ENCODE data around the gene TMTC1.

Gene TMTC1

DNA sequence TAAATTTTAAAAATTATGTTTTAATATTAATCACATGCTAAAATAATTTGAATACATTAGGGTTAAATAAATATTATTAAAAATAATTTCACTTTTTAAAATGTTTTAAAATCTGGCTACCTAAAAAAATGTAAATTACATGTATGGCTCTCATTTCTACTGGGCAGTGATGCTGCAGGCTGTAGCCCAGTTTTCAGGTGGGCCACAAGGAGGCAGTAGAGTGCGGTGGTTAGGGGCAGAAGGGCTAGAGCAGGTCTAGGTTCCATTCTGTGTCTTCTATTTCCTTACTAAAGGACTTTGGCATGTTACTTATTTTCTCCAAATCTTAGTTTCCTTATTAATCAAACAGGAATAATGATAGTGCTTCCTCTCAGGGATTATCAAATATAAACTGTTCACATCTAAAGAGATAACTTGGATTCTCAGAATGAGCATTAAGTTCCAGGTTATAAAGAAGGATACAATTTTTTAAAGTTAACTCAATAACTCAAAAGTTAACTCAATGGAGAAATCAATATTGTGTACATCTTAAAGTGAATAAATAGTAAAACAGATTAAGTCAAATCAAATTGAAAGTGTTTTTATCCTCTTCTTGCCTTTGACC lies 231.3 kb downstream of the TMTC1 start:
- no peak overlapping the region for H3K9ac ChIP-seq (ENCODE audit: insufficient read length, low read depth)
- no peak overlapping the region for H3K4me3 ChIP-seq (ENCODE audit: insufficient read length, low read depth)
- no peaks in the 10 kb centered on the region for H3K36me3 ChIP-seq (ENCODE audit: insufficient read depth, insufficient read length, low read length)
- H3K4me1 ChIP-seq (ENCODE audit: insufficient read depth, insufficient read length), result no peaks in the 10 kb centered on the region
- no peaks in the 10 kb centered on the region for H3K27me3 ChIP-seq (ENCODE audit: insufficient read depth, insufficient read length)
- DNase-seq (ENCODE audit: low read depth, low spot score), result peak; percentile 81
- H3K9me3 ChIP-seq (ENCODE audit: insufficient read depth, low read length), result peaks cover 7% of the 10 kb centered on the region; the same call in 1 of the 2 replicates
- TF ChIP-seq ZNF274 (IDR thresholded peaks at IDR 0.05; ENCODE audit: low read depth, low read length) (no peak), YY1 (IDR thresholded peaks at IDR 0.05; ENCODE audit: insufficient read depth, insufficient read length) (no peak), SUZ12 (IDR thresholded peaks at IDR 0.05; ENCODE audit: extremely low read depth, insufficient read depth, insufficient read length) (no peak)

DNA sequence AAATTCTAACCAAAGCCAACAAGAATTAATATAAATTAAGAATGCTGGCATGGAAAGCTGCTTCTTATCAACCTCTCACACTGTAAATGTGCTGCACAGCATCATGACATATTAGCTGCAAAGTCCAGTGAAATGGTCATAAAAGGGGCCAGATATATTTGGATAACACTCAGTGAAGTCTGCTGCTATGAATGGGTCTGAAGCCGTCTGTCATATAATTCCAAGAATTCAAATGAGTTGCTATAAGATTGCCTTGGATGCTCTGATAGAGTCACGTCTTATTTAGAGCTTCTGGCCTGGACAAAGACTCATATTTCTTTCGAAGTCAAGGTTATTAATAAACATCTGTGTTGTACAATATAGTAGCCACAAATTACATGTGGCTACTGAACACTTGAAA lies 231.9 kb downstream of the TMTC1 start:
- no peak overlapping the region for H3K4me3 ChIP-seq (ENCODE audit: insufficient read length, low read depth)
- no peaks in the 10 kb centered on the region for H3K27me3 ChIP-seq (ENCODE audit: insufficient read depth, insufficient read length)
- no peak for DNase-seq (ENCODE audit: low read depth, low spot score)
- H3K9ac ChIP-seq (ENCODE audit: insufficient read length, low read depth), result no peak overlapping the region
- no peaks in the 10 kb centered on the region for H3K36me3 ChIP-seq (ENCODE audit: insufficient read depth, insufficient read length, low read length)
- H3K9me3 ChIP-seq (ENCODE audit: insufficient read depth, low read length), result peaks cover 7% of the 10 kb centered on the region; the same call in 1 of the 2 replicates
- no peaks in the 10 kb centered on the region for H3K4me1 ChIP-seq (ENCODE audit: insufficient read depth, insufficient read length)
- TF ChIP-seq SUZ12 (IDR thresholded peaks at IDR 0.05; ENCODE audit: extremely low read depth, insufficient read depth, insufficient read length) (no peak), YY1 (IDR thresholded peaks at IDR 0.05; ENCODE audit: insufficient read depth, insufficient read length) (no peak), ZNF274 (IDR thresholded peaks at IDR 0.05; ENCODE audit: low read depth, low read length) (no peak)

DNA sequence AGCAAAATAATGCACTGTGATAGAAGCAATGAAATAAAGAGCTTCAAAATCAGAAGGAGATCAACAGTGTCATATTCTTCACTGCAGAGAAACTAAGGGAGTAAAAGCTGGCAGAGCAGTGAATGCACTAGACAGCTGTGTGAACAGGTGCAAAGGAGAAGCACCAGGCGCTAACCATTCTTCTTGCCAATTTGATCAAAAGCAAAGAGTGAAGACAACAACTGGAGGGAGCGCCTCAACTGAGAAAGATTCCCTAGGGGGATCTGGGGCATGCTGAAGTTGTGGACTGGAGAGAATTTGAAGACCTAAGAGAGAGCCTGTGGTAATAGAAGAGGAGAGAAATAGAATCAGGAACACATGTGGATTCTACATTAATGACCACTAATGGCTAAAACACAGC lies 235.9 kb downstream of the TMTC1 start:
- Histone ChIP-seq H3K4me3 (ENCODE audit: insufficient read length, low read depth) (no peak overlapping the region), H3K9me3 (ENCODE audit: insufficient read depth, low read length) (peaks cover 7% of the 10 kb centered on the region; the same call in 1 of the 2 replicates), H3K27me3 (ENCODE audit: insufficient read depth, insufficient read length) (no peaks in the 10 kb centered on the region), H3K4me1 (ENCODE audit: insufficient read depth, insufficient read length) (peaks cover 3% of the 10 kb centered on the region), H3K9ac (ENCODE audit: insufficient read length, low read depth) (no peak overlapping the region), H3K36me3 (ENCODE audit: insufficient read depth, insufficient read length, low read length) (no peaks in the 10 kb centered on the region)
- no peak for DNase-seq (ENCODE audit: low read depth, low spot score)
- no peak for TF ChIP-seq YY1 (IDR thresholded peaks at IDR 0.05; ENCODE audit: insufficient read depth, insufficient read length)
- no peak for TF ChIP-seq SUZ12 (IDR thresholded peaks at IDR 0.05; ENCODE audit: extremely low read depth, insufficient read depth, insufficient read length)
- no peak for TF ChIP-seq ZNF274 (IDR thresholded peaks at IDR 0.05; ENCODE audit: low read depth, low read length)

DNA sequence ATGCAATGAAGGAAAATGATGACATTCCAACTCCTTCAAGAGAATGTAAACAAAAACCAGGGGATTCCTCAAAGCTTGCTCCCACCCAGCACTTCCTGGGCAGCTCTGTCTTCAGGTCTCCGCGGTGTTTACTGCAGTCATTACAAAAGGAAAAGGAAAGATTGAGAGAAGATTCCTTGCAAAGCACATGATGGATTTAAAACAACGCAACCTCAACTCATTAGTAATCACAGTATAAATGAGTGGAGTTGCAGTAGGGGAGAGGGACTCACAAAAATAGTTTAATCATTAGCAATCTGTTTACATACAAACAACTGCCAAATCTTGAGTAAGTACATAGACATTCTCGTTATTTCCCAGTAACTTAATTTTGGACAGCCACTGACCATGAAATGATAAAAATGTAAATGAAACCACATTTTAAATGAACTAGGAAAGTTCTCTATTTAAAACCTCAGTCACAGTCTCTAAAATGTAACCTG lies 236.6 kb downstream of the TMTC1 start:
- no peak for TF ChIP-seq YY1 (IDR thresholded peaks at IDR 0.05; ENCODE audit: insufficient read depth, insufficient read length)
- TF ChIP-seq SUZ12 (IDR thresholded peaks at IDR 0.05; ENCODE audit: extremely low read depth, insufficient read depth, insufficient read length), result no peak
- TF ChIP-seq ZNF274 (IDR thresholded peaks at IDR 0.05; ENCODE audit: low read depth, low read length), result no peak
- H3K9ac ChIP-seq (ENCODE audit: insufficient read length, low read depth), result no peak overlapping the region
- no peak overlapping the region for H3K4me3 ChIP-seq (ENCODE audit: insufficient read length, low read depth)
- peaks cover 7% of the 10 kb centered on the region; the same call in 1 of the 2 replicates for H3K9me3 ChIP-seq (ENCODE audit: insufficient read depth, low read length)
- DNase-seq (ENCODE audit: low read depth, low spot score), result peak; percentile 46
- no peaks in the 10 kb centered on the region for H3K27me3 ChIP-seq (ENCODE audit: insufficient read depth, insufficient read length)
- H3K4me1 ChIP-seq (ENCODE audit: insufficient read depth, insufficient read length), result peaks cover 3% of the 10 kb centered on the region
- no peaks in the 10 kb centered on the region for H3K36me3 ChIP-seq (ENCODE audit: insufficient read depth, insufficient read length, low read length)

DNA sequence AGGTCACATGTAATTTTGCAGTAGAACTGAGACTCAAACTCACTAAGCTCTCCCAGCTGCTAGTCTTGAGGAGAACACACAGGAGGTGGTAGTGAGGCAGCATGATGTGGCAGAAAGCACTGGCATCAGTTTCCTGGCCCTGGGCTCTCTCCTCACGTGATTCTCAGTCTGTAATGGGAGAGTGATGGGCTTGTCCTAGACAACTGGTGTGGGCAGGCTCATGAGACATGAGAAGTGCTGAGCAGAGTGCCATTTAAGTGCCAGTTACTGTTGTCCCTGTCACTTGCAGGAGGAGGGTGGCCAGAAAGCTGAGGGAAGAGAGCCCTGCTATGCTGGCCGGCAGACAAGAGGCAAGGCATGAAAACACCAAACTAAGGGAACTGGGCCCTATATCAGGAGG lies 237.7 kb downstream of the TMTC1 start:
- Histone ChIP-seq H3K9me3 (ENCODE audit: insufficient read depth, low read length) (peaks cover 7% of the 10 kb centered on the region; the same call in 1 of the 2 replicates), H3K4me3 (ENCODE audit: insufficient read length, low read depth) (no peak overlapping the region), H3K36me3 (ENCODE audit: insufficient read depth, insufficient read length, low read length) (no peaks in the 10 kb centered on the region), H3K27me3 (ENCODE audit: insufficient read depth, insufficient read length) (no peaks in the 10 kb centered on the region), H3K9ac (ENCODE audit: insufficient read length, low read depth) (no peak overlapping the region), H3K4me1 (ENCODE audit: insufficient read depth, insufficient read length) (peaks cover 3% of the 10 kb centered on the region)
- TF ChIP-seq SUZ12 (IDR thresholded peaks at IDR 0.05; ENCODE audit: extremely low read depth, insufficient read depth, insufficient read length) (no peak), YY1 (IDR thresholded peaks at IDR 0.05; ENCODE audit: insufficient read depth, insufficient read length) (no peak), ZNF274 (IDR thresholded peaks at IDR 0.05; ENCODE audit: low read depth, low read length) (no peak)
- no peak for DNase-seq (ENCODE audit: low read depth, low spot score)

DNA sequence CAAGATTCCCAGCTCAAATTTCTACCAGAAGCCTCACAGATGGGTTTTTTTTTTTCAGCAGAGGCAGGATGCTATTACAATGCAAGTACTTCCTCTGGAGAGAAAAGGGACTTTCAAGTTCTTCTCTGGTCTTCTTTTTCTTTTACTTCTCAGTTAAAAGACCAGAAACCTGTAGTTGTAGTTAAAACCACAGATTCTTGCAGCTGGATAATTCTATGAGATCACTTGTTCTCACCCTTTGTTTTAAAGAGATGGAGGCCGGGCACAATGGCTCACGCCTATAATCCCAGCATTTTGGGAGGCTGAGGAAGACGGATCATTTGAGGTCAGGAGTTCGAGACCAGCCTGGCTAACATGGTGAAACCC lies 238.7 kb downstream of the TMTC1 start:
- Histone ChIP-seq H3K36me3 (ENCODE audit: insufficient read depth, insufficient read length, low read length) (no peaks in the 10 kb centered on the region), H3K27me3 (ENCODE audit: insufficient read depth, insufficient read length) (no peaks in the 10 kb centered on the region), H3K4me3 (ENCODE audit: insufficient read length, low read depth) (no peak overlapping the region), H3K4me1 (ENCODE audit: insufficient read depth, insufficient read length) (peaks cover 3% of the 10 kb centered on the region), H3K9ac (ENCODE audit: insufficient read length, low read depth) (no peak overlapping the region), H3K9me3 (ENCODE audit: insufficient read depth, low read length) (peaks cover 7% of the 10 kb centered on the region; the same call in 1 of the 2 replicates)
- TF ChIP-seq ZNF274 (IDR thresholded peaks at IDR 0.05; ENCODE audit: low read depth, low read length), result no peak
- no peak for DNase-seq (ENCODE audit: low read depth, low spot score)

DNA sequence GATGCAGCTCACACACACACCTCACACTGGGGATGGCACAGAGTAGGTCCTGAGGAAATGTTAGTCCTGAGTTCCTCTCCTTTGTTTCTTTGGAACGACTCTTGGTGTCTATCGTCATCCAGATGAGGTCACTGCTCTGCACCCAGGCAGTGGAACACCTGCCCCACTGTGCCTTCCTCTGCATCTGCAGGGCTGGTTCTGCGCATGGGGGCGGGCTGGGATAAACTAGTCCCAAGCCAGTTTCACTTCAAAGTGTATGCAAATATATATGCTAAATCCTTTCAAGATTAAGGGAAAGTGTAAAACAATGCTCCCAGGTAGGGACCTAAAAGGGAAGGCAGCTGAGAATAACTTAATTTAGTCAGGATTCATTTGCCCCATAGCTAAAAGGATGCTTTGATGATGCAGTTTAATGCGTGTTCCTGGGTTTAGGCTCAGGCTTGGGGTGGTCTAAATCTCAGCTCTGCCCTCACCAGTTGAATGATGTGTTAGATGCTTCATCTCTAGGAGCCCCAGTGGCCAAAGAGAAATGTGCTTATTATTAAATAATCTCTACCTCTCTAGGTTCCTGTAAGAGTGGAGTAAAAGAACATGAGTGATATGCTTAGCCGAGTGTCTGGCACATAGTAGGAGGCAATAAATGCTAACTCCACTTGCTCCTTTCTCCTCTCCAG lies 239.2 kb downstream of the TMTC1 start:
- H3K36me3 ChIP-seq (ENCODE audit: insufficient read depth, insufficient read length, low read length), result no peaks in the 10 kb centered on the region
- H3K27me3 ChIP-seq (ENCODE audit: insufficient read depth, insufficient read length), result no peaks in the 10 kb centered on the region
- no peak for TF ChIP-seq ZNF274 (IDR thresholded peaks at IDR 0.05; ENCODE audit: low read depth, low read length)
- no peak for TF ChIP-seq YY1 (IDR thresholded peaks at IDR 0.05; ENCODE audit: insufficient read depth, insufficient read length)
- TF ChIP-seq SUZ12 (IDR thresholded peaks at IDR 0.05; ENCODE audit: extremely low read depth, insufficient read depth, insufficient read length), result no peak
- H3K4me3 ChIP-seq (ENCODE audit: insufficient read length, low read depth), result no peak overlapping the region
- DNase-seq (ENCODE audit: low read depth, low spot score), result no peak
- H3K9ac ChIP-seq (ENCODE audit: insufficient read length, low read depth), result no peak overlapping the region
- H3K9me3 ChIP-seq (ENCODE audit: insufficient read depth, low read length), result peaks cover 7% of the 10 kb centered on the region; the same call in 1 of the 2 replicates
- peaks cover 3% of the 10 kb centered on the region for H3K4me1 ChIP-seq (ENCODE audit: insufficient read depth, insufficient read length)
